HPDE6-E6E7 (cell line): ENCODE measurements around the gene COL23A1.
"Not testable (repeated sequence)": the region's sequence is repeated elsewhere in the genome, so short reads cannot be mapped to it uniquely, and the experiment has no call there.

ENCODE experiments used
- DNase-seq: peaks from one replicate; pipeline ENCODE4 v3.0.0; 2011; ENCODE audit warnings: missing footprints; ENCODE audit errors: extremely low spot score

COL23A1 gene

DNA sequence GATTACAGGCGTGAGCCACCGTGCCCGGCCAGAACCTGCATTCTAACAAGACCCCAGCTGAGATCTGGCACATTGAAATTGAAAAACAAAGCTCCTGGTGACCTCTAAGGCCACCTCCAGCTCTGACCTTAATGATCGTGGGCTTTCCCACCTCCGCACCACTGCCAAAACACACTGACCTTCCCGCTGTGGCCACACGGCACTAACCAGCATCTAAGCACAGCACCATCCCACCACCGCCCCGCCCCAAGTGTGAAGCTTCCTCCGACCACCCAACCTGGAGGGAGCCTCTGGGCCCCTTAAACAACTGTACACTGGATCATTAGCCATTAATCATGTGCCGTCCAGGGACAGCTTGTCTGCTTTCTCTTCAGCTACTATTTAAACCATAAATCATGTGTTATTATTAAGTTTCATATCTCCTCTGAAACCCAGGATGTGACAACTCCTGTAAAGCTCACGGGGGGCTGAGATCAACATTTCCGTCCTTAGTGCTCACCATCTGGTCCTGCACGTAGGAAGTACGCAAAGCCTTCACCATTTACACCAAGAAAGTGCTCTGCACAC, 80.6 kb downstream of the COL23A1 start:
- no peak for DNase-seq

GRCh38 chr5:178507151-178507932, 82.9 kb downstream of the COL23A1 start:
- no peak for DNase-seq

- DNase-seq, result no peak
Measured at GRCh38 chr5:178505639-178506407, 84.4 kb downstream of the COL23A1 start.

DNA sequence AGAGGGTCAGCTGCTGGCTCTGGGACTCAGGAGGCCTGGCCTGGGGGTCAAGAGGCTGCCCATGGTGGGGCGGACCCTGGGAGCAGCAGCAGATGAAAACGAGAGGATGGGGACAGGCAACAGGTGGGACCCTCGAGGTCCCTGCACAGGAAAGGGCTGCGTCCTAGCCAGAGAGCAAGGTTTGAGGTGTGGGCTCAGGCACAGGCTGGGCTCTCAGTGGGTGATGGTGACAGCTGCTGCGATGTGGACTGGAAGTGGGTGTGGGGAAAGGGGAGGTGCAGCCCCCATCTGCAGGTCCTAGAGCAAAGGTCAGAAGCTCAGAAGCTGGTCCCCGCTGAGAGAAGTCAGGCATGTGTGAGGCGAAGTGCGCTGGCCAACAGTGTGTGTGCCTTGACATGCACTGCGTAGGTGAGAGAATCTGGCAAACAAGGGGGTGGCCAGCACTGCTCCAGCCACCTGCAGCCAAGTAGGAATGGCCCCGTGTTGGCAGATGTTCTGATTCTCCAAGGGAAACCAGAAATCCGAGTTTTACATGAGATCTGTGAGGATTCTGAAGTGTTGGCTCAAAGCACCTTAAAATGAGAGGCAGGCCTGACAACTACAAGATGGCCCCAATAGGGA, 85.7 kb downstream of the COL23A1 start:
- DNase-seq, result no peak

DNA sequence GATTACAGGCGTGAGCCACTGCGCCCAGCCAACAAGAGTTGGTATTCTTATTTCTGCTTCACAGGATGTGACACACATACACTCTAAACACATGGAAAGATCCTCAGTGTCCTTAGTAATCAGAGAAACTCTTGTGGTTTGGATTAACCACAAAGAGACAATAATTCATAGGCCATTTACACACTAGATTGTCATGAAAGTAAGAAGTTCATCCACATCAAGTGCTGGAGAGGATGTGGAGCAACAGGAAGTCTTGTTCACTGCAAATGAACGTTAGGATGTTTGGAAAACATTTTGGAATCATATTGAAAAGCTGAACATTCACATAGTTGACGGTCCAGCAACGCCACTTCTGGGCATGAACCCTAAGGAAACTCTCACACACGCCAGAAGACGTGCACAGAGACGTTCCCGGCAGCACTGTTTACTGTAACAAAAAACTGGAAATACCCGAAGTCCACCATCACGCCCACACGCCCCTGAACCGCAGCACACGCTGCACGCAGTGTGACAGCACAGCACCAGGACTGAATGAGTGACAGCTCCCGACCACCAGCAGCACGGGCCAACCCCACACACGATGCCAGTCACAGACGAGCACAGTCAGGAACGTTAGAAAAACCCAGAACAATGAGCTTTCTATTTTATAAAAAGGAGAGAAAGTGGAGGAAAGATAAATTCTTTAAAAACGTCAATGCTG, 87.6 kb downstream of the COL23A1 start:
- DNase-seq, result no peak

DNA sequence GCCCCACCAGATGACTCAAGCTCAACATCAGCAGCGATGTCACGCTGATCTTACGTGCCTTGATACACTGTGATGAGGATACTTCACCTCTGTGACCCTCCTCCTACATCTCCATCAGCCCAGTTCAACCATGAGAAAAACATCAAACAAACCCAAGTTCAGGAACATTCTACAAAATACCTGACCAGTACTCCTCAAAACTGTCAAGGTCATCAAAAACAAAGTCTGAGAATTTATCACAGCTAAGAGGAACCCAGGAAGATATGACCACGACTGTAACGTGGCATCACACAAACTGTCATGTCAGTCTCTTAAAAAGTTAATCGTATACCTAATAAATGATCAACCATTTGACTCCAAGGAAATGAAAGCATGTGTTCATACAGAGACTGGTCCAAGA, 90.8 kb downstream of the COL23A1 start:
- no peak for DNase-seq

DNA sequence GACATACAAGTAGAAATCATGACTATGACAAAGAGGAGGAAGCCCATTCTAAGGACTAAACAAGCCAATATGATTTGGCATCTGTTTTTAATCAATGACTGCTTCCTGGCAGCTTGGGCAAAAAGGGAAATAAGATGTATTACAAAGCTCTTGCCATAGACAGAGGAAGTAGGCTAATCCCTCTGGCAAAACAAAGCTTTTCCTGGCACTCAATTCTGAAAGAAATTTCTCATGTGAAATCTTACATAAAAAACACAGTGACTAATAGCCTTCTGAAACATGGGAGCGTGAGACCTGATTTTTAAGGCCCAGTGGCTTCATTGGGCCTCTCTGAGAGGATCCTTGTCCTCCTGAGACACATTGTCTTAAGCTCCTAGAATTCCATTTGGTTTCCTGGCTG, 93.6 kb downstream of the COL23A1 start:
- no peak for DNase-seq

GRCh38 chr5:178496214-178496613, 94.0 kb downstream of the COL23A1 start:
- no peak for DNase-seq

GRCh38 chr5:178495706-178496105, 94.5 kb downstream of the COL23A1 start:
- no peak for DNase-seq

- no peak for DNase-seq
Measured at GRCh38 chr5:178492278-178492677, 97.9 kb downstream of the COL23A1 start.

- DNase-seq, result no peak
Measured at GRCh38 chr5:178490935-178491652, 99.1 kb downstream of the COL23A1 start.

DNA sequence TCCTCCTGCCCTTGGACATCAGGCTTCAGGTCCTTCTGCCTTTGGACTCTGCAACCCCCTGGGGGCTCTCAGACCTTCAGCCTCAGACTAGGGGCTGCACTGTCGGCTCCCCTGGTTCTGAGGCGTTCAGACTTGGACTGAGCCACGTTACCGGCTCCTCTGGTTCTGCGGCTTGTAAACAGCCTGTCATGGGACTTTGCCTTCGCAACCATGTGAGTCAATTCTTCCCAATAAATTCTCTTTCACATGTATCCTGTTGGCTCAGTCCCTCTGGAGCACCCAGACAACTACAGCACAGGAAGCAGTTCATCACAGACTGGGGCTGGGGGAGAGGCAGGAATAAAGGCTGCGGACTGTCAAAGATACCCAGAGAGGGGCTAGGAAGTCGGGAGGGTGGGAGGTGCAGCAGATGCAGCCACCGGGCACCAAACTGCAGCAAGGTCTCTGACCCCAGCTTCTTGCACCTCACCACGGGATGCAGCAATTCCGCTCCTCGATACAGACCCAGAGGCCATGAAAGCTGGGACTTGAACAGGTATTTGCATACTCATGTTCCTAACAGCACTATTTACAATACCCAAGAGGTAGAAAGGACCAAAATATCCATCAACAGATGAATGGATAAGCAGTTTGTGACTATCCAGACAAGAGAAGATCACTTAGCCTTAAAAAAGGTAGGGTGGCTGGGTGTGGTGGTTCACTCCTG, 100.8 kb downstream of the COL23A1 start:
- DNase-seq, result no peak

- DNase-seq, result no peak
Measured at GRCh38 chr5:178488696-178489095, 101.5 kb downstream of the COL23A1 start.

- DNase-seq, result no peak
Measured at GRCh38 chr5:178487911-178488600, 102.1 kb downstream of the COL23A1 start.

DNA sequence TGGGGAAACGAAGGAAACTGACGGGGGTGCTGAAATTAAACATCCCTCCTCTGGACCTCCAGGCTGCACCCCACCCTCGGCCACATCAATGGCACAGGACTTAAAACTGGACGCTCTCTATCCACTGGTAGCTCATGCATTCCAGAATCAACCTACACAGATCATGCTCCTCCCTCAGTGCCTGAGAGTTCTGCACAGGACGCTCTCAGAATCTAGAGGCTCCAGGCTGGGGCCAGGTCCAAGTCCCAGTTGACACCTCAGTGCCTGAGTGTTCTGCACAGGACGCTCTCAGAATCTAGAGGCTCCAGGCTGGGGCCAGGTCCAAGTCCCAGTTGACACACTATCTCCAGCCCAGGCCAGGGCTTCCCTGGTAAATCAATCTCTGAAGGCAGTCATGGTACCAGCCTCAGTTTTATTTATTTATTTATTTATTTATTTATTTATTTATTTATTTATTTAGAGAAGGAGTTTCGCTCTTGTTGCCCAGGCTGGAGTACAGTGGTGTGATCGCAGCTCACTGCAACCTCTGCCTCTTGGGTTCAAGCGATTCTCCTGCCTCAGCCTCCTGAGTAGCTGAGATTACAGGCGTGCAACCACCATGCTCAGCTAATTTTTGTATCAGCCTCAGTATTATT, 103.2 kb downstream of the COL23A1 start:
- DNase-seq, result not testable (repeated sequence)

DNA sequence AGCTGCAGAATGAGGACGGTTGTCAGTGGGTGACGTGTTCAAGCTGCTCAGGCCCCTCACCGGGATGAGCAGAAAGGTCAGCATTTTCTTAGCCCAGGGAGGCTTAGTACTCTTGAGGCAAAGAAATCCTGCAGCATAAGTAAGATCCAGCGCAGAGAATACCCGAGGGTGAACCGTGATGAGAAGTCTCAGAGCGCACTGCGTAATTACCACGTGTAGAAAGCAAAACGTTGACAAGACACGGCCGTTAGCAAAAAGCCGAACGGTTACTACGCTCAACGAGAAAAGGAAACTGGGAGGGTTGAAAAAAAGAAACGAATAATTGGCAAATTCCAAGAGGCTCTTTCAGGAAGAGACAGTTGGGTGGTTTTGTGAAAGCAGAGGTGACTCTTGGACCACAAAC, 104.0 kb downstream of the COL23A1 start:
- DNase-seq, result no peak

GRCh38 chr5:178483620-178484019, 106.6 kb downstream of the COL23A1 start:
- no peak for DNase-seq

GRCh38 chr5:178479261-178479660, 110.9 kb downstream of the COL23A1 start:
- no peak for DNase-seq

GRCh38 chr5:178478370-178478769, 111.8 kb downstream of the COL23A1 start:
- no peak for DNase-seq
